GM04504 (cell line): ENCODE data around the gene PRKCD.

ENCODE experiments used
- DNase-seq: peaks from one replicate; pipeline ENCODE4 v3.0.0-alpha.2; 2012; ENCODE audit warnings: low read depth

Gene PRKCD

DNA sequence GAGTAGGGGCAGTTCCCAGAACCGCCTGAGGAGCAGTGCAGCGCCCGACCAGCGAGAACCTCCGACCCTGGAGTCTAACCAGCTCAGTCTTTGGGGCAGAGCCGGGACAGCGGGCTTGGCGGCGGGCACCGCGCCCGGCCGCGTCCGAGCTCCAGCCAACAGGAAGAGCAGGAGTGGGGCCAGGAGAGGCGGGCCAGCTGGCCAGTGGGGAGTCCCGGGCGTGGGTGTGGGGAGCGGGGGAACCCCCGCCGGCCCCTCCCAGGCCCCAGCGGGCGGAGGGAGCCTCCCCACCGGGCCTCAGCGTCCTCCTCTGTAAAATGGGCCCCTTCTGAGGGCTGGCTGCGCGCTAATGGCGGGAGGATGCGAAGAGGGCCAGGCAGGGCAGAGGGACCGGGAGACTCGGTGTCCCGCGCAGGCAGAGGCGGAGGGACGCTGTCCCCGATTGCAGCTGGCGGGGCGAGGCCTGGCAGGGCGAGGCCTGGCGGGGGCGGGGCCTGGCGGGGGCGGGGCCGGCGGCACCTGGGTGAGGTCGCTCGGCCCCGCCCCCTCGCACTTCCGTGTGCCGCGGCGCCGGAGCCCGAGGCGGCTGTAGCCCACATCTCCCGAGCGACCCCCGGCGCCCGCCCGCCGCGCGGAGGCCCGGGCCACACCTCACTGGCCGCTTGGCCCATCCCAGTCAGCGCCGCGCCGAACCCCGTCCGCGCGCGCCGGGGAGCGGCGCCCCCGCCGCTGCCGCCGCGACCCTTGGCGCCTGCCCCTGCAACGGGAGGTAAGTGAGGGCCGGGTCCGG, at the start of gene PRKCD:
PRKCD (plus strand) TSS at position 550 of the 790 bp plus-strand sequence. CDS start 17,214 bp downstream, outside the sequence.
- peak; percentile 81 for DNase-seq

DNA sequence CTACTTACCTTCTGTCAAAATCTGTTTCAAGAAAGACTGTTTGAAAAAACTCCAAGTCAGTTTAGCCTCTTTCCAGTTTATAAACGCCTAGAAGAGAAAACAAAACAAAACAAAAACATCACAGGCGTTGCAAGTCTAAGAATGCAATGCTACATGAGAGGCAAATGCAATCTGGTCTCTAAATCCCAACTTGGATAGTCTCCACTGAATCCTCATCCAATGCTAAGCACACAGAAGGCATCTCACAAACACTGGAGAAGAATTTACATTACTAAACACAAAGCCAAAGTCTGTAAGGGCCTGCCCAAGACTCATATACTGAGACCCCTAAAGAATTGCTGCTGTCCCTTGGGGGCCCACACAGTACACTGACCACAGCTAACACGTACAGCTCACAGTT, 49.2 kb upstream of the PRKCD start:
- no peak for DNase-seq

DNA sequence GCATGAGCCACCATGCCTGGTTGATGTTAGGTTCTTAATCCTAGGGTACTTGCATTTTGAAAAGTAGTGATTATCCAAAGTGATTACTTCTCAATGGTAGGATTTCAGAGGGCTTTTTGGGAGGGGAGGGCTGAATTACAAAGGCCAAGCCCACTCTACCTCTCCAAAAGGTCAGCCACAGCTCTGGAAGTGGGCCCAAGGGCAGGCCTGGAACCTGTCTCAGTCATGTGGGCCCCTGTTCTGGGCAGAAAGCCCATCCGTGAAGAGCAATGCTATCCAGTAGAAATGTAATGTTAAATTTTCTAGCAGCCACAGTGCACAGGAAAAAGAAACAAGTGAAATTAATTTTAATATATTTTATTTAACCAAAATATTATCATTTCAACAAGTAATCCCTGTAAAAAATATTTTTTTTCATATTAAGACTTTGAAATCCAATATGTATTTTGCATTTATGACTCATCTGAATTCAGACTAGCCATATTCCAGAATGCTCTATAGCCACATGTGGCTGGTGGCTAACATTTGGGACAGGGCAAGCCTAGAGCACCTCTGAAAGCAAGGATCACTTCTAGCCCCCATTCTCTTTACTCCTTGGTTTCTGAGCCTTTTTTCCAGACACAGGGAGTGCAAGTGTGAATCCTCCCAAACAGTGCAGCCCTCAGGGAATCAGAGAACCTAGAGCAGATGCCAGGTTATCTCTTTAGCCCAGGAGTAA, 47.6 kb upstream of the PRKCD start:
- DNase-seq: no peak

DNA sequence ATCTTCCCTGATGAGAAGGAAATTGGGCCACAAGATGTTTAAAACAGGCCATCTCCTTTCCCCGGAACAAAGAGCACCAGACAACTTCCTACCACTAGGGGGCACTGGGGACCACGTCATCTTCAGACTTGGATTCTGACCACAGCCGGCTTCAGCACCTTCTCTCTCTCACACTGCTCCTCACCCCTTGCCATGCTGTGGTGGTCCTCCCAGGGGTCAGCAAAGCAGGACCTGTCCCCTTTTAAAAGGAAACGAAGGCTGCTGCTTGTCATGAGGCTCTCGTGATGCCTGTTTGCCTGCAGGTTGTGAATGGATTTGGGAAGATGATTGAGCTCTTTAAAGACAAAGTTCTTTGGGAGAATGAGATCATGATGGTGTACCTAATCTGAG, 47.0 kb upstream of the PRKCD start:
- DNase-seq: peak; percentile 65

DNA sequence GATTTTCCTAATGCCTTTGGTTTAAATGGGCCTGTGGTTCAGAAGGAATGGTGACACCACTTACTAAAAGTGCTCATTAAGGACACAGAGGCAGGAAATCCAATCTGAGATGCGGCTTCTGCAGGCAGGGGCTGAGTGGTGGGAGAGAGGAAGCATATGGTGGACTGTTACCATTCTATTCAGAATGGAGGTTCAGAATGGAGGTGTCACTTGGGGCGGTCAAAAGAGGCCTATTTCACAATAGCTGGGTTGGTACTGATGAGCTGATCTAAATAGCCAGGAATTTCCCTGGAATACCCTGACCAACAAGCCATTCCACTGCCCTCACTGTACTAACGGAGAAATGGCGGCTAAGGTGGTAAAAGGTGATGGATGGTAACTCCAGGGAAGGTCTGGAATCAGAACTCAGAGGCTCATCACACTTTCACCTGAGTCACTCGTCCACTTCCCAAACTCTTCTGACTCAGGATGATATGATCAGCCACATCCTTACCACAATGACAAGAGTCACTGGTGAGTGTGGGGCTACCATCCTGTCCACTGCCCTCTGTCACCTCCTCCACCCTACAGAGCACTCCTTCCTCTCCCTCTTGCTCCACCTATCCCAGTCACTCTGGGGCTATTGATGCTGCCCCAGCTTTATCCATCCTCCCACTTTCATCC, 46.5 kb upstream of the PRKCD start:
- no peak for DNase-seq

DNA sequence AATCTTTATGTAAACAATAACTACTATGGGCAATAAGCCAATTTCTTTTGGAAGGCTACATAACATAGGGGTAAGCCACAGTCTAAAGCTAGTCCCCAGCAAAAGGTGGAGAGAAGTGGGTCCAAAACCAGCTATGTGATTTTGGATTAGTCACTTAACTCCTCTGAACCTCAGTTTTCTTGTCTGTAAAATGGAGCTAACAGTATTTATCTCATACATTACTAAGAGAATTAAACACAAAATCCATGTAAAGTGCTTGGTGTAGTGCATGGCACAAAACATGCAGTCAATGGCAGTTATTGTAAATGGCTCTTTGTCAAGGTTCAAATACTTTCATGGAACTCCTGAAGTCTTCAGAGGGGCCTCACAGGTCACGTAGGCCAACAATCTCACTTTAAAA, 44.1 kb upstream of the PRKCD start:
- DNase-seq: no peak

DNA sequence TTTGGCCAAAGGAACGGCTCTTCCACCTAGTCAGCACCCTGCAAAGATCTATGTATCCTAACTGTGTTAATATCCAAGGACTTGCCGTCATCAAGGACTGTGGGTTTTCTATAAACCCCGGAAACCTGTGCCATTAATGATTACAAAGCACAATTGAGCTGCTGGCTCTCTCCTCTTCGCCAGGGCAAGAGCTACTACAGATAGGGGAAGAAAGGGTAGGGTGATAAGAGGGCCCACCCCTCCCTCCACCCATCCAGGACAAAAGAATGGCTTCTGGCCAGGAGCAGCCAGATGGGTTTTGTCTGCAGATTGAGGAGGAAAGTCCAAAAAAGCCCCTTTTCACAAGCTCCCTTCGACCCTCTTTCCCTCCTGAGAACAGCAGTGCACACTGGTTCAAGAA, 40.7 kb upstream of the PRKCD start:
- DNase-seq: no peak

DNA sequence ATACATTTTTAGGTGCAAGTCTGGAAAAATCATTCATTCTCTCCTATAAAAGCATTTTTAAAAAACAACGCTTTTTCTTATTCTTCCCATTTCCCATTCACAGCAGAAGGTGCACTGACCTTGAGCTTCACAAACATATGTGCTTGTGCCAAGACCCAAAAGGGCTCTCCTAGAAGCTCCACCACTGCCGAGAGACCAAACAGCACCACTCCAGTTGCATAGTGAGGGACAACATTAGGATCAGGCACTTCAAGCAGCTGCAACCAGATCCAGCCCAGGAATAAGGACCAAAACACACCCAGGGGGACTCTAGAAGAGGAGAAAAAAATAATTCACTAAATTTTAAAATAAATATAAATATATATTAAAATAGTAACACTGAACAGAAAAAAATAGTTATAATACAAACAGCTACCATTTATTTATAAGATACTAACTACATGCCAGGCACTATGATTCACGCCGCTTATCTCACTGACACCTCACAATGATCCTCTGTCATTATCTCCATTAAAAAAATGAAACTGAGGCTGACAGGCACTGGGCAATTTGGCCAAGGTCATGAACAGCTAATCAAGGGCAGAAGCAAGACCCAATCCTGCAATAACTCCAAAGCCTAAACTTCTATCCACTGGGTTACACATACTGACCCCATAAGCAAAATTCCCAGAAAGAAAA, 38.6 kb upstream of the PRKCD start:
- DNase-seq: no peak

DNA sequence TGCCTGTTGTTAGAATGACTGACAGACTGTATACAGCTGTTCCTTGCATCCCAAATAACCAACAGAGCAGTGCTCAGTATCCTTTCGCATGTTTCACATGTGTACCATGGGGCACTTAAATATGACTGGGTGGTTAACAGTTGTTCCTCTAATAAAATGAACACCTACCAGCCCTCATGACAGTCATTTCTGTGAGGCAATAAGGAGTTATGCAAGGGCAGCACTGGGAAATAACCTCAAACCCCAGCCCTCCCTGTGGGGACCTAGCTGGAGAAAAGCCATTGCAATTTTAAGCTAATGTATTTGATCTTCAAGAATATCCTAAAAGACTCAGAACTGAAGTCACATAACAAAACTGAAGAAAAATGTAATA, 38.1 kb upstream of the PRKCD start:
- DNase-seq: no peak

DNA sequence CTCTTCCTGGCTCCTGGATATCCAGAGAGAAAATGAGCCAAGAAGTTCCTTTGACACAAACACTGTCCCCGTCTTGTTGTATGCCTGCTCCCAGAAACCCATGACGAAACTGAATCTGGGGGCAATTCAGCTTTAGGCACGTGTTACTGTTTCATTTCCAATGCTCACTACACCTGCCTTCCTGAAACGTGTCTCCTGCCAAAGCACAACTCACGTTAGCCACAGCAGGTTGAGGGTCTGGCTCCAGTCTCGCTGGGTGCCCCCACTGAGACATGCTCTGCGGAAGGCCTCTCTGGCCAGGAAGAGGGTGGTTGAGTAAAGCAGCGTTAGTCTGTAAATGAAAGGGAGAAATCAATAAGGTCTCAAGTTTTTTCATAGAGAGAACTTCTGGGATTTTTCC, 37.5 kb upstream of the PRKCD start:
- DNase-seq: no peak

DNA sequence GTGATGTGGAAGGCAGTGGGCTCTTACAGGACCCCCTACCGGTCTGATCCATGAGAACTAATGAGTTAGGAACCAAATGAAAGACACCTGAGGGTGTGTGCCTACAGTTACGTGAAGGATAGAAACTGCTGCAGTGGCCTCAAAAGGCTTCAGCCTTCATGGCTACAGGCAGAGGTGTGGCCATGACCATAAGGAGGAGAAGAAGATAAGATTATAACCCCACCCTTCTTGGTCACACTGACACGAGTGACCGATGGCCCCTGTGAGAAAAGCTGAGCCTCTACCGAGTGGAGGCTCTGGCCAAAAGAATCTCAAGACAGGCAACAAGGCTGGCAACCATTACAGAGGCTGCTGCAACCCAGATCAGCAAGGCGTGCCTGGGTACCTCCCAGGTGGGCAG, 37.1 kb upstream of the PRKCD start:
- DNase-seq: no peak

DNA sequence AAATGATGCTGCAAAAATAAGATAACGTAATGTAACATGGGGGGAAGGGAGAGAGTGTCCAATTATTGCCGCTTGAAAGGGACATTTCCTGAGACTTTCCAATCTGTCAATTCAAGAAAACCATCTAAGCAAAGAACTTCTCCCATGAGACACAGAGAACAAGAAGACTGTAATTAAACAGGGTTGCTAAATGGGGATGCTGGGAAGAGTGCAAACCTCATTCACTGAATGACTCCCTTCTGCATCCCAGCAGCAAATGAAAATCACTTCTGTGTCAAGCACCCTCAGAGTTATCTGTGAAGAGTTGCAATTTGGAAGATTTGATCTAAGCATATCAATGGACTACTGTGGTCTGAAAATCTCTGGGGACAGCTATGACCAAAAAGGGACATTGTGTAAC, 34.4 kb upstream of the PRKCD start:
- no peak for DNase-seq

DNA sequence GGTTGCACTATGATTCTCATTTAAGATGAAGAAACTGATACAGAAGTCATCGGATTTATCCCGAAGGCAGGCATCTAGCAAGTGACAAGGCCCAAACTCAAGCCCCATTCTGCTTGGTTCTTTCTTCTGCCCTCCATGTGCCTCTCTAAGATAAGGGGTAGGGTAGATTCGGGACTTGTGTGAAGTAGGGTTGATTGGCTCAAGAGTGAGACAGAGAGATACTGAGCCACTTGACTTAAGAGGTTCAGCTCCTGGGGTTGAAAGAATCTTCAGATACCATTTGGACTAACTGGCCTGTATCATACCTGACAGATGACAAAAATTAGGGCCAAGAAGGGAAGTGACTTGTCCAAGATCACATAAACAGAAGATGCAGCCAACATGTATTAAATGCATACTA, 31.7 kb upstream of the PRKCD start:
- no peak for DNase-seq

DNA sequence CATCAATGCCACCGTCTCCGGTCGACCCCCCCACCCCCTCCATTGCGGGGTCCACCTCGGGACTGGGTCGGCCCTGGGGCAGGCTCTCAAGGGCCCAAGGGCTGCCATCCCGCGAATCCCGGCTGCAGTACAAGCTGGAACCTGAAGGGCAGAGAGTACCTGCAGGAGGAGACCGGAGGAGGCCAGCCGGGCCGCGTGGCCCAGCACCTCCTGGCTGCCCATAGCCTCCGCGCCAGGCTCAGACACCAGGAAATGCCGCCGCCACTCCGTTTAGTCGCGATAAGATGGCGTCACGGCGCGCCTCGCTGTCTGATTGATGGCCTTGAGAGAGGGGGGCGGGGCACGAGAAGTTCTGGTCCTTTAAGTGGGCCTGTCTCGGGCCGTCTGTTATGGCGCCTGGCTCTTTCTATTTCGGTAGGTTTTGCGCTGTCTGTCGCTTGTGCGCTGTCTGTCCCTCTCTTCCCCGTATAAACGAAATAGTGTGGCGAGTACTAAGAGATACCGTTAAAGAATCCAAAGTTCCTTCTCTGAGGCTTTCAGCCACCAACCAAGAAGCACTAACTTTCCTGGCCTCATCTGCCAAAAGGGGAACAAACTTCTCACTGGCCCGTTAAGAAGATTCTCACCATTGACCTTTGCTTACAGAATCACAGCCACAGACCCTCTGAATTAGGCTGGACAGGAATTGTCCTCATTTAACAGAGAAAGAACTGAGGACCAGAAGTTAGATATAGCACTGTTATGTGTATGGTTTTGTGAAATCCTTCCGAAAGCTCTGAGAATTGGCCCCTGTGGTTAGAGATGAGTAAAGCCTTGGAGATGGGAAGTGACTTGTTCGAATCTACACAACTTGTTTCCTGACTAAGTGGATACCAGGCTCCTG, 30.6 kb upstream of the PRKCD start, which contains the start of gene RFT1:
RFT1 (minus strand) TSS at position 257 of the 883 bp plus-strand sequence; CDS start at position 222, 35 bp downstream.
- peak; percentile 92 for DNase-seq

DNA sequence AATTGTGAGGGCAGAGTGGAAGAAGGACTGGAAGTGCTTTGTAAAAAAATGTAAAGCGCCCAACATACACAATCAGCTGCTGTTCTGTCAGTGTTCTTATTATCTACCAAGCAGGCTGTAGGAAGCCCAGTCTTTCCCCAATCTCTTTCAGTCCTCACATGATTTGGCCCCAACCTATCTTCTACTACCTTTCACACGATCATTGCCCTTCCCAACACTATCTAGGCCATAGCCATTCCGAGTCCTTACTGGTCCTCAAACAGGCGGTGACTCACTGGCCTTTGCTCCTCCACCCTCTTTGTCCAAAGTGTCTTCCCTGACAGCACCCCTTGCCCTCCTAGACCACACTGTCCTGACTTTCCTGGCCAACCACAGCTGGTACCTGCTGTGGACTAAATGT, 29.9 kb upstream of the PRKCD start:
- no peak for DNase-seq

DNA sequence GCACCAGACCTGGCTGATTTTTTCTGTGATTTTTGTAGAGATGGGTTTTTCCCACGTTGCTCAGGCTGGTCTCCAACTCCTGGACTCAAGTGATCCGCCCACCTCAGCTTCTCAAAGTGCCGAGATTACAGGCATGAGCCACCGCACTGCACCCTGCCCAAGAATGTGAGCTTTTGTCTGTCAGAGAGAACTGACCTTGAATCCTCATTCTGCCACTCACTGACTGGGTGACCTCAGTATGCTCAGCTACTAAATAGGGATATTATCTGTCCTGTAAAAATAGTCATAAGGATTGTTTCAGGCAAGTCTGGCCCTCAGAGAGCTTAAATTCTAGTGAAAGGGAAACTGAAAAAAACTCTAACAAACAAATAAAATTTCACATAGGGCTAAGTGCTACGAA, 28.7 kb upstream of the PRKCD start:
- no peak for DNase-seq

DNA sequence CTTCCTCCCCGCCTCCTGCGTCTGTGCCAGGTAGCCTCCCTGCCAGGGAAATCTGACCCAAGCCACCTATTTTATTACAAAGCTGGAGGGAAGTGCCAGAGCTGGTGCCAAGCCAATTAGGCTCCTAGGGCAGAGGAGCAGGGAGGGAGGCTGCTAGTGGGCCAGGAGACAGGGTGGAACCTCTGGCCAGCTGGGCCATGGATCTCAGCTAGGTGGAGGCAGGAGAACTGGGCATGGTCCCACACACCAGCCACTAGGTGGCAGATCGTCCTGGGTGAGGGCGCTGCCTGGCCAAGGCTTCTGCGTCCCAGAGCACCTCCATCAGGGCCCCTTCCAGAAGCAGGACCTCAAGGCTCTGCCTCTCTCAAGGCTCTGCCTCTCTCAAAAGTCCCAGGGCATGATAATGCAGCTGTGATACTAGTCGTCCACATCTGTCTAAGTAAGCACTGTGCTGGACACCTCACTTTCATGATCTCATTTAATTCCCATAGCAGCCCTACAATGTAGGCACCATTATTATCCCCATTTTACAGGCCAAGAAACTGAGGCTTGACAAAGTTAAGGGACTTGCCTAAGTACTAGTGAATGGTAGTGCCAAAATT, 26.3 kb upstream of the PRKCD start:
- DNase-seq: peak; percentile 32

DNA sequence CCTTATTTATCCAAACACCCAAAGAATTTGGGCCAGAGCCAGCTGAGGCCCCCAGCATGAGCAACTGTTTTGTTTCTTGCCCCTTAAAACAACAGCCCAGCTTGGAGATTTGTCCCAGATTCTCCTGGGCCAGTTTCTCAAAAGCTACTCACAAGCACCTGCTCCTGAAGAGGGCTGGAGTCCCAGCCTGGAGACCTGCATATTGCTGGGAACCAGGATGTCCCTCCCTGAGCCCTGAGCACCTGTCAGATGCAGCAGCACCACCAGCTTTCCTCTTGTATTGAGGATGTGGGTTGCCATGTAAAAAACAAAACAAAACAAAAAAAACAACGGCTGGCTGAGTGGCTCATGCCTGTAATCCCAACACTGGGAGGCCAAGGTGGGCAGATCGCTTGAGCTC, 23.8 kb upstream of the PRKCD start:
- no peak for DNase-seq

DNA sequence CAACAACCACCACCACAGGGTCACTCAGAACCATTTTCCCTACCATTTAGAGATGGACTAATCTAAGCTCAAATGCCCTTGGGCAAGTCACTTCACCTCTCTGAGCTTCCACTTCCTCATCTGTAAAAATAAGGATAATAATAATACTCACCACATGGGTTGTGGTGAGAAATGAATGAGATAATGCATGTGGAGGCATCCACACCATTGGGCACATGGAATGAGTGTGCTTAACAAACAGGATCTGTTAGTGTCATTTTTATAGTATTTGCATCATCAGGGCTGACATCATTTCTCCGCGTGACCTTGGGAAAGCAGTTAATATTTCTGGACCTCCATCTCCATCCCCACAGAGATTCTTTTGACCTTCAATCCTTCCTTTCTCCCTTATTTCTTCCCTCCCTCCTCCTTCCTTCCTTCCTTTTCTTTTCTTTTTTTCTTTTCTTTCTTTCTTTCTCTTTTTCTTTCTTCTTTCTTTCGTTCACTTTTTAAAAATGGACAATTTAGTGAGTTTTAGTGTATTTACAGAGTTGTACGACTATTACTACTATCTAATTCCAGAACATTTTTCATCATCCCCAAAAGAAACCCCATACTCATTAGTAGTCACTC, 23.1 kb upstream of the PRKCD start:
- no peak for DNase-seq
